NK-92 treated with Interleukin-12 subunit alpha and Interleukin-12 subunit beta, amount 100 ng/mL, for 24 hours (cell line): ENCODE results near the gene CROT.

Experiments used
- DNase-seq: peaks from one replicate; lab custom pipeline; 2025; lab: John Stamatoyannopoulos, UW

Gene CROT

DNA sequence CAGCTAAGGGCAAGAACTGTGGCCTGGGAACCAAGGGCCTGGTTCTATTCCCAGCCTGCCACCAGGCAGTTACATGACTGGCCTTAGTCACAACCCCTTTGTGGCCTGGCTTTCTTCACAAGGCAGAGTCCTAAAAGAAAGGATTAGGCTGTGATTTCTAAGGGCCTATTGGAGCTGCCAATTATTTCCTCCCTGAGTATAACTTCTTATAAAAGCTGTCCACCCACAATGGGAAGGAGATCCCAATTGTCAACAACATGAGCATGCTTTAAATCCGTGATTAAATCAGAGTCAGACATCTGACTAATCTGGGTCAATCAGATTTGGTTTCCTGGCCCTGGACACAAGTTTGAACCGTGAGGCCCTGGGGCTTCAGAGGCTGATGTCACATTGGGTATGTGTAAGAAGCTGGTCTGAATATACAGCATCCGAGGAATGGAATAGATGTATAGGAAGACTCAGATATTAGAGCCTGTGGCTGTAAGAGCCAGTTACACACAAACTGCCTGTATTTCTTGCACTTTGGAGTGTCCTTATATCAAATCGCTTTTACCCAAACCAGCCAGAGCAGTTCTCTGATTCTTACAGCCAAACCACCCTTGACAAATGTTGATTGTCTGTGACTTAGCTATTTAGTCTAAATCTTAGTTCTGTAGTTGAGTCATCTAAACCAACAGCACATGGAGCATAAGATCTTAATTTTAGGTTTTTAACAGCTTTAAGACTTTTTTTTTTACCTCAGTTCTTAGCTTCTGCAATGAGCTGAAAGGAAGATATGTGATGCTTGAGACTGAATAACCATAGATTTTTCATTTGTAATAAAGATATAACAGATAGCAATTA lies 68.7 kb downstream of the CROT start:
- no peak for DNase-seq

DNA sequence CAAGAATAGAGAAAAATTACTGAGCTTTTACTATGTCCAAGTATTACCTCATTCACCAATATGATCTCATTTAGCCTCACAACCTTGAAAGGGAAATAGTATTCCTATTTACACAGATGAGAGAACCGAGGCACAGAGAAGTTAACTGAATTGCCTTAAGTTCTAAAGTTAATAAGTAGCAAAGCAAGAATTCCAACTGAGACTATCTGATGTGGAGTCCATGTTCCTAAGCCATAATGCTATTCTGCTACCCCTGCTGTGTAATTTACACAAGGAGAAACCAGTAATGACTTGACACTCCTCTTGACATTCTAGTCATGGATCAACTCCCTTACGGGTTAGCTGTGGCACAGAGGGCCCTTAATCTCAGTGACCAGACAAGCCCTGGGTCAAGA lies 69.3 kb downstream of the CROT start:
- no peak for DNase-seq

DNA sequence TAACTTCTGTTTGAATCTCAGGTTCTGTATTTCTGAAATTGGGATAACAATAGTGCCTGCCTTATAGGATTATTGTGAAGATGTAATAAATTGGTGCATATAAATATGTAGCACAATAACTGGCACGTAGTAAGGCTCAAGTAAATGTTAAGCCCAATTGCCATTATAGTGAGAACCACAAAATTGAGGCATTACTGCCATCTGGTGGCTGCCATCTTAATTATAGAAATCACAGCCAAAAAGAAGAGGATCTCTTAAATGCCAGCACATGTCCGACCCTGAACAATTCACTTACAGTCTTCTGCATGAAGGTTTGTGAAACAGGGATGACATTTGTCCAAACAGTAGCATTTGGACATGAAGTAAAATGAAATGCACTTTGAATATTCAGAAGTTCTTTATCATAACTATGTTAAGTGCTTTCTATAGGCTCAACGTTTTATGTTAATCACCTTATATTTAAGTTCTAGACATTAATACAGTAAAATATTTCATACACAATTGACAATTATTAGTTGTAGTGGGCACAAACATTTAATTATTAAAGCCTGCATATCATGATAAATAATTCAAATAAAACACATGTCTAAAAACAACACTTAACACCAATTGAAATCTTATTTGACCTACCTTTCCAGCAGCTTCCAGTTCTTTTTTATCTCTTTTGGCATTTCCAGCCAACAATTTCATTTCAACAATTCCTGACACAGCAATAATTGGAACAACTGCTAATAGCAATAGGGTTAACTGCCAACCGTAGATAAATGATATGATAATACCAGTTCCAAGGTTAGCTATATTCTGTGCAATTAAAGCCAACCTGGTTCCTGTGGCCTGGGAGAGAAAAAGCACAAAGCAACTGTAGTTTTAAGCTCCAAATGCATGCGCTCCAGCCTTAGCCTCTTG lies 71.5 kb downstream of the CROT start:
- DNase-seq: peak; percentile 14

DNA sequence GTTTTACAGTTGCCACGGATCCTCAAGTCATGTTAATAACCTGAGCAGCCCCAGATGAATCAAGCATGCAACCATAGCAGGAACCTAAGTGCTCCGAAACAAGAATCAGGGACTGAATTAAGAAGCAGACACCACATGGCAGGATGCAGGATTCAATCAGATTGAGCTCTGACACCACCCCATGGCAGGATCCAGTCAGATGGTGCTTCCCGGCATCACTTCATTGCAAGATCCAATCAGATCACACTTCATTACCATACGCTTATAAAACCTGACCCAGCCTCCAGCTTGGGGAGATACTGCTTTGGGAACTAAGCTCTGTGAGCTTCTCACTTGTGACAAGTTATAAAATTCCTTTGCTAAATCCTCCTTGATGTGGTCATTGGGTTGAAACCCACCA lies 74.7 kb downstream of the CROT start:
- no peak for DNase-seq

DNA sequence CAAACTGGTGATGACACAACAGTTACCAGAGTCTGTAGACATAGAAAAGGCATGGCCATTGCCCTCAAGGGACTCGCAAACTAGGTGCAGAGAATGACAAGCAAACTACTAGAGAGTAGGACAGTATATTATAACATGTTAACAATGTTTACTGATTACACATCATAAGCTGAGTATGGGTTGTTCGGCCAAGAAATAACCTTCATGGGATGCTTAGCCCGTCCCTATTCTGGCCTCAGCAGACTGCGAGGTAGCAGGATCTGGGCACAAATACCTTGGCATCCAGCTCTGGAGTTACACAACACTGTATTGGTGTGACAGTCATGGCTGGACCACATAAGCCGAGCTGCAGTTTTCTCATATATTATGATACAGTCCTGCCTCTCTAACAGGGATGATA lies 78.6 kb downstream of the CROT start:
- DNase-seq: no peak

DNA sequence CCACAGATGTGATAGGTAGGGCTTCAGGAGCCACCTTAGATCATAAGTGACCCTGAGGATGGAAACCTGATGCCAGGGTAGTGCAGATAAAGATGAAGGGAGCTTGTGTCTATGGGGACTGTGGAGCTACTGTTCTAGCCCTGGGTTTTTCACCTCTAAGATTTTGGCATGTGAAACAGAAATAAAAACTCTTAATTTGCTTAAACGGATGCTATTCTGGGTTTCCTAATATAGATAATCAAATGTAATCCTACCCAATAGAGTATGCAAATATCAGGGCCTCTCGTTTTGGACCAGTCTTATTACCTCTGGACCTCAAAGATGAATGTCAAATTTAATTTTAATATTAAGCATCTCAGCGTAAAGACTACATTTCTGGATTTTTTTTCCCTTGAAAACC lies 80.7 kb downstream of the CROT start:
- no peak for DNase-seq

DNA sequence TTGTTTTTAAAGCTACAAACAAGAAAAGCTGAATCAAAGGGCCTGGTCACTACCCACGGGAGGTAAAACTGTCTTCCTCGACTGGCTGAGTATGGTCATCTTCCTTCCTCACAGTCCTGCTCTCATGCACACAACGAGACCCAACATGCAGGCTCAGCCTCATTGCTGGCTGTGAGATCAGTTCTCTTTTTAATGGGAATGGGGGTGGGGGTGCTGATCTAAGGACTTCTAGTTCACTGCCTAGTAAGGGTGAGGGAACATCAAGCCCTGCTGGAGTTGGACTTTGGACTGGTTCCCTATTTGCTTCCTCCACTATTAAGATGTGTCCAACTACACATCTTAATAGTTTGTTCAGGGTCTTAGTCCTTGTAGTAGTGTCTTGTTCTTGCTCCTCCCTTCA lies 81.8 kb downstream of the CROT start:
- no peak for DNase-seq

DNA sequence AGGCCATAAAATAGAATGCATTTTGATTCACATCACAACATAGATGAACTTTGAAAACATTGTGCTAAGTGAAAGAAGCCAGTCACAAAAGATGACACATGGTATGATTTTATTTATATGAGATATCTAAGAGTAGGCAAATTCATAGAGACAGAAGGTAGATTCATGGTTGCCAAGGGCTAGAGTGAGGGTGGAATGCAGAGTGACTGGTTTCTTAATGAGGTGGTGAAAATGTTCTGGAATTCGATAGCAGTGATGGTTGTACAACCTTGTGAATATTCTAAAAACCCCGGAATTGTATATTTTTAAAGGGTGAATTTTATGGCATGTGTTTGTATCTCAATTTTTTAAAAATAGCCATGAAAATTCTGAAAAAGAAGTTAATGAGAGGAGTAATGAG lies 87.1 kb downstream of the CROT start:
- no peak for DNase-seq

DNA sequence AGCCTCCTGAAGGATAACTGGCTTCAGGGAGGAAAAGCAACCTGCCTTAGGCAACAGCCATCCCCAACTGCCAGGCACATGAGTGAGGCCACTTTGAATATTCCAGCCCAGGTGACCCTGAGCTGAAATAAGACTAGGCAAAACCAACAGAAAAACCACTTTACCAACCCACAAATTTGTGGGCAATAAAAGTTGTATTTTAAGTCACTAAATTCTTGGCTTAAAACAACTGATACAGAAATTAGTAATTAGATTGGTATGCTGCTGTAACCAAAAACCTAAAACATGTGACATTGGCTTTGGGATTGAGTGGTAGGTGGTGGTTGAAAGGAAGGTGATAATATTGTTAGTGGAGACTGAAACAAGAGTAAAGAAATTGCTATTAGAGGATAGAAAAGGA lies 90.1 kb downstream of the CROT start:
- no peak for DNase-seq

DNA sequence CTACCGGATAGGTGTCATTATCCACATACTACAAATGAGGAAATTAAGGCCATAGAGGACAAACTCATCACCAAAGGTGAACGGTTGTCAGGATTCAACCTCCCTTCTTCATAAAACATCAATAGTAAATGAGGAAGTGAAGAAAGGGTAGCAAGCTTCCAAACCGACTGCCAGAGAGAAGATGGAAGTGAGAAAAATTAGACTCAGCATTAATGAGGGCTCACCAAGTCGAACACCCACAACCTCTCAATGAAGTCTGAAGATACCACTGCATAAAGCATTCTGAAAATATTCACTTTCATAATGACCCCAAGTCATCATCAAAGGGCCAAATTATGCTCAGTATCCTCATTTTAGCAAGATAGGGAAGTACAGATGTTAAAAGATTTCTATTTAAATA lies 100.4 kb downstream of the CROT start:
- DNase-seq: no peak

DNA sequence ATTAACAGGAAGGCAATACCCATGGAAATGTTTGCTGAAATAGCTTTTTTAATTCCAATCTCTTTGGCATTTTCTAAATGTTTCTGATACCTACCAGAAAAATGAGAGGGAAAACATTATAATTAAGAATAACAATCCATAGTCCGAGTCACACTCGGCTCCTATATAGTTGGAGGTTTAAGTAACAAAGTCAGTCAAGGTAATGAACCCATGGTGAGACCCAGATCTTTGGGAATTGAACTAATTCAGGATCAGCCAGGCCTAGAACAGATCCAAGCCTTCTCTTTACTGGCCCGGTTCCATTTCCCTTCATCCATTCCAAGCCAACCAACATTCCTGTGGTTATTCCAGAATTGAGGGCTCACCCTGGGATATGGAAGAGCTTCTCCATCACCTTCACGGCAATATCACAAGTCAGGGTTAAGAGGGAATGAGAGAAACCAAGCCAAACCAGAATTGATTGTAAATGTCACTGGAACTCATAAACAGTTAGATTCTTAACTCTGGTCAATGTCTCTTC lies 101.7 kb downstream of the CROT start:
- no peak for DNase-seq

DNA sequence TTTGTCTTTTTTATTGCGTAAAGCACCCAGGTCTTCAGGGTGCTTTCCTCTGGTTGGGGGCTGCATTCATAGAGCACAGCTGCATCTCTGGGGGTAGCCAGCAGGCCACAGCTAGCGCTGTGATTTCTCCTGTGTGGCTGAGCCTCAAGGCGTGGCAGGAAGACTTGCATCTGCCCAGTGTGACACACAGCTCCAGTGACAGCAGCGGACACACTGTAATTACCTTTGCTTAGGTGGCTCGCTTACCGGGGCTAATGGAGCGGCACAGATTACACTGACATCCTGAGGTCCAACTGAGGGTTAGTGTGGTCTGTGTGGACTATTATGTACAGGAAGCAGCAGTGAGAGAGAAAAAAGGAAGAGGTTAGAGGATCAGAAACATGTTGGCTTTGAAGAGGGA lies 102.9 kb downstream of the CROT start:
- DNase-seq: no peak
